Left lung (tissue), 10 donors: ENCODE results near the gene SZT2. TPM values are rescaled to one million over a fixed set of nuclear protein-coding genes. Genes with fewer than 3 reads are reported as not detected.

Experiments
- ATAC-seq: fragments of 200-7000 bp; cut with Tn5 transposase; one replicate; pipeline ENCODE4 v1.9.1; 2020; ENCODE audit warnings: moderate library complexity
- DNase-seq, 4 donors: peaks; one replicate each; pipeline ENCODE4 v3.0.0-alpha.2; 2013 to 2020
- H3K27ac ChIP-seq, 2 donors: fragments of 200-600 bp; sonication (generic) in 1 of 2; one replicate each; pipeline versions ENCODE4 v1.5.0 to v1.8.0; 2020 to 2021
- H3K27me3 ChIP-seq, 2 donors: fragments of 200-600 bp; sonication (generic) in 1 of 2; one replicate each; pipeline versions ENCODE4 v1.5.0 to v1.8.0; 2020 to 2021
- H3K36me3 ChIP-seq, 2 donors: fragments of 200-600 bp; sonication (generic) in 1 of 2; one replicate each; pipeline versions ENCODE4 v1.5.0 to v1.8.0; 2020 to 2021
- H3K4me1 ChIP-seq, 2 donors: fragments of 200-600 bp; one replicate each; pipeline ENCODE4 v1.8.0; 2021
- H3K4me3 ChIP-seq, 2 donors: fragments of 200-600 bp; sonication (generic) in 1 of 2; one replicate each; pipeline versions ENCODE4 v1.5.0 to v1.8.0; 2020 to 2021; ENCODE audit warnings: mild to moderate bottlenecking in 1 of 2
- H3K9me3 ChIP-seq, 2 donors: fragments of 200-600 bp; sonication (generic) in 1 of 2; one replicate each; pipeline versions ENCODE4 v1.5.0 to v1.8.0; 2020 to 2021
- intact Hi-C, 2 donors: fragments of 100-400 bp; cut with DNase I; formaldehyde crosslinking; loops; one replicate each; pipeline versions ENCODE4 v1.11.2 to v1.14.2; 2022
- polyA plus RNA-seq, 6 donors: library from polyadenylated mRNA; unstranded; fragments of 120-200 nt; gene quantifications; one replicate each; pipeline ENCODE4 v1.2.1, GENCODE V29; 2013; ENCODE audit not compliant: insufficient read length in 6 of 6
- total RNA-seq, 2 donors: library from RNA; stranded (reverse); fragmentation: NEBNext Ultra II Directional; extraction: Animal tissue kit (Norgen Biotek cat#: 25700); gene quantifications; one replicate each; pipeline ENCODE4 v1.2.1, GENCODE V29; 2021
- TF ChIP-seq, protein P1 (sequence below), 2 donors: fragments of 200-600 bp; sonication (generic) in 1 of 2; IDR thresholded peaks; one replicate each; pipeline versions ENCODE4 v1.5.0 to v1.8.0; 2021; ENCODE audit warnings: antibody characterized with exemption in 2 of 2
- donor health status: DM: no; HTN: yes; CAD: no.
- donor health status: DM: no; HTN: no; CAD: no.

Gene SZT2
- total and polyA plus RNA-seq, 8 donors: 25.3 to 68.0 (median 33.1) TPM

DNA sequence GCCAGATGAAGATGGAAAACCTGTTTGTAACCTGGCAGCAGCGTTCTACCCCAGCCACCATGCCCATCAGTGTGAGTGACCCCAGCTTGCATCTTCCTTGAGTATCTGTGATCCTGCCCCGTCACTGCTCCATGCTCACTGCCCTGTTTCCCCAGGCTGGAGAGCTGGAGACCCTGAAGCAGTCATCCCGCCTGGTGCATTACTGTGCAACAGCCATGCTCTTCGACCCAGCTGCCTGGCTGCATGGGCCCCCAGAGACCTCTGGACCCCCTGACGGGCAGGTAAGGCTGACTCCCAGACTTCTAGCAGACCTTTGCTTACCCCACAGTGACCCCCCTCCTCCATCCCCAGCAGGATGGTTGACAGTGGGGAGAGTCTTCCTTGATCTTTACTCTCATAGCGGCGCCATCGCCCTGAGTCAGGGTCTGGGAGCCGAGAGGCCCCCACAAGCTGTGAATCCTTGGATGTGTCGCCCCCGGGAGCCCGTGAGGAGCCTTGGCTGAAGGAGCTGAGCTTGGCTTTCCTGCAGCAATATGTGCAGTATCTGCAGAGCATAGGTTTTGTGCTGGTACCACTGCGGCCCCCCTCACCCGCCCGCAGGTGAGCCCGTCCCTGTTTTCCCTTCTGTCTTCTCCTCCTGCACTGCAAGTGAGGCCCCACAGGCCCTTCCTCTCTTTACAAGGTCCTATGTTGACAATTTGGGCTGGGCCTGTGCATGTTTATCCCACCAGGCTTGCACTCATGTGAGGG lies 53.7 kb downstream of the SZT2 start:
- Histone ChIP-seq H3K9me3 (no peaks in the 10 kb centered on the region), H3K27me3 (no peaks in the 10 kb centered on the region), H3K4me3 (no peak overlapping the region), H3K4me1 (no peaks in the 10 kb centered on the region), H3K27ac (no peak overlapping the region), H3K36me3 (peaks cover 5 to 100% of the 10 kb centered on the region in 2 donors)
- intact Hi-C loops: no loop called here
- TF ChIP-seq, protein P1, sequence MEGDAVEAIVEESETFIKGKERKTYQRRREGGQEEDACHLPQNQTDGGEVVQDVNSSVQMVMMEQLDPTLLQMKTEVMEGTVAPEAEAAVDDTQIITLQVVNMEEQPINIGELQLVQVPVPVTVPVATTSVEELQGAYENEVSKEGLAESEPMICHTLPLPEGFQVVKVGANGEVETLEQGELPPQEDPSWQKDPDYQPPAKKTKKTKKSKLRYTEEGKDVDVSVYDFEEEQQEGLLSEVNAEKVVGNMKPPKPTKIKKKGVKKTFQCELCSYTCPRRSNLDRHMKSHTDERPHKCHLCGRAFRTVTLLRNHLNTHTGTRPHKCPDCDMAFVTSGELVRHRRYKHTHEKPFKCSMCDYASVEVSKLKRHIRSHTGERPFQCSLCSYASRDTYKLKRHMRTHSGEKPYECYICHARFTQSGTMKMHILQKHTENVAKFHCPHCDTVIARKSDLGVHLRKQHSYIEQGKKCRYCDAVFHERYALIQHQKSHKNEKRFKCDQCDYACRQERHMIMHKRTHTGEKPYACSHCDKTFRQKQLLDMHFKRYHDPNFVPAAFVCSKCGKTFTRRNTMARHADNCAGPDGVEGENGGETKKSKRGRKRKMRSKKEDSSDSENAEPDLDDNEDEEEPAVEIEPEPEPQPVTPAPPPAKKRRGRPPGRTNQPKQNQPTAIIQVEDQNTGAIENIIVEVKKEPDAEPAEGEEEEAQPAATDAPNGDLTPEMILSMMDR (IDR thresholded peaks at IDR 0.05): no peak
- peak in 1 of 4 donors; percentile 15 for DNase-seq
- ATAC-seq: no peak

- peaks cover 5 to 100% of the 10 kb centered on the region in 2 donors for H3K36me3 ChIP-seq
- no peaks in the 10 kb centered on the region for H3K9me3 ChIP-seq
- ATAC-seq: no peak
- H3K27me3 ChIP-seq: no peaks in the 10 kb centered on the region
- no peaks in the 10 kb centered on the region for H3K4me1 ChIP-seq
- no peak overlapping the region for H3K4me3 ChIP-seq
- DNase-seq: peak in 1 of 4 donors; percentile 20
- TF ChIP-seq, protein P1 (IDR thresholded peaks at IDR 0.05): no peak
- H3K27ac ChIP-seq: no peak overlapping the region
- intact Hi-C loops: no loop called here
Observed at GRCh38 chr1:43444151-43444828, 54.6 kb downstream of the SZT2 start.

GRCh38 chr1:43444836-43445235 lies 55.1 kb downstream of the SZT2 start:
- TF ChIP-seq, protein P1 (IDR thresholded peaks at IDR 0.05): no peak
- ATAC-seq: peak; percentile 42
- no peaks in the 10 kb centered on the region for H3K9me3 ChIP-seq
- intact Hi-C loops: no loop called here
- no peak overlapping the region for H3K27ac ChIP-seq
- H3K27me3 ChIP-seq: no peaks in the 10 kb centered on the region
- DNase-seq: peak in 1 of 4 donors; percentile 28
- H3K4me1 ChIP-seq: no peaks in the 10 kb centered on the region
- peaks cover 5 to 100% of the 10 kb centered on the region in 2 donors for H3K36me3 ChIP-seq
- H3K4me3 ChIP-seq: no peak overlapping the region

GRCh38 chr1:43445606-43446387 lies 56.1 kb downstream of the SZT2 start:
- TF ChIP-seq, protein P1 (IDR thresholded peaks at IDR 0.05): no peak

DNA sequence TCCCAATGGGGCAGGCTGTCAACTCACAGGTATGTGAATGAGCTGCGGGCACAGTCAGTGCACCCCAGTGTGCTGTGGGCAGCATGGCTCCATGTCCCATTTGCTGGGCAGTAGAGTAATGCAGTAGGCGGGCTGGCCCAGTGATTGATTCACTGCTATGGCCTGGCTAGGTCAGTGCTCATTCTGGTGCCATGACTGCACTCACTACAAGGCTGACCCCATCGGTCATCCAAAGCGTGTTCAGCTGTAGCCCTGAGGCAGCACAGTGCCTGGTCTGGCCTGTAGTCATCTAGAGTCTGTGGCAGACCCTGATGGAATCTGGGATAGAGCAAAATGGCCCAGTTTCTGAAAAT lies 56.7 kb downstream of the SZT2 start:
- no peaks in the 10 kb centered on the region for H3K27me3 ChIP-seq
- peaks cover 0 to 3% of the 10 kb centered on the region in 2 donors for H3K4me1 ChIP-seq
- ATAC-seq (no peak), DNase-seq (no peak)
- H3K27ac ChIP-seq: no peak overlapping the region
- no peaks in the 10 kb centered on the region for H3K9me3 ChIP-seq
- TF ChIP-seq, protein P1 (IDR thresholded peaks at IDR 0.05): no peak
- no peak overlapping the region for H3K4me3 ChIP-seq
- peaks cover 5 to 100% of the 10 kb centered on the region in 2 donors for H3K36me3 ChIP-seq
- intact Hi-C loops: no loop called here

More at GRCh38 chr1:43445606-43446387, 56.1 kb downstream of the SZT2 start:
- no peak overlapping the region for H3K4me3 ChIP-seq
- no peaks in the 10 kb centered on the region for H3K9me3 ChIP-seq
- H3K27me3 ChIP-seq: no peaks in the 10 kb centered on the region
- intact Hi-C loops: no loop called here
- ATAC-seq (no peak), DNase-seq (peak in 1 of 4 donors; percentile 11)
- H3K4me1 ChIP-seq: no peaks in the 10 kb centered on the region
- H3K36me3 ChIP-seq: peaks cover 5 to 100% of the 10 kb centered on the region in 2 donors
- H3K27ac ChIP-seq: no peak overlapping the region
